LNCaP clone FGC (cell line): Measurements from ENCODE around the gene SGMS1.

Source experiments
- DNase-seq: peaks from one replicate; pipeline ENCODE4 v3.0.0-alpha.2; 2011; ENCODE audit warnings: low read depth
- H3K4me3 ChIP-seq: 2 replicates; pipeline ENCODE4 v1.5.1; 2011; ENCODE audit warnings: mild to moderate bottlenecking, low read depth, low read length, control low read depth
- TF ChIP-seq, protein P1 (sequence below): IDR thresholded peaks from 2 replicates; pipeline ENCODE4 v1.5.1; 2012; ENCODE audit warnings: mild to moderate bottlenecking; ENCODE audit not compliant: control insufficient read depth, insufficient read depth; ENCODE audit errors: extremely low read depth

SGMS1 gene

DNA sequence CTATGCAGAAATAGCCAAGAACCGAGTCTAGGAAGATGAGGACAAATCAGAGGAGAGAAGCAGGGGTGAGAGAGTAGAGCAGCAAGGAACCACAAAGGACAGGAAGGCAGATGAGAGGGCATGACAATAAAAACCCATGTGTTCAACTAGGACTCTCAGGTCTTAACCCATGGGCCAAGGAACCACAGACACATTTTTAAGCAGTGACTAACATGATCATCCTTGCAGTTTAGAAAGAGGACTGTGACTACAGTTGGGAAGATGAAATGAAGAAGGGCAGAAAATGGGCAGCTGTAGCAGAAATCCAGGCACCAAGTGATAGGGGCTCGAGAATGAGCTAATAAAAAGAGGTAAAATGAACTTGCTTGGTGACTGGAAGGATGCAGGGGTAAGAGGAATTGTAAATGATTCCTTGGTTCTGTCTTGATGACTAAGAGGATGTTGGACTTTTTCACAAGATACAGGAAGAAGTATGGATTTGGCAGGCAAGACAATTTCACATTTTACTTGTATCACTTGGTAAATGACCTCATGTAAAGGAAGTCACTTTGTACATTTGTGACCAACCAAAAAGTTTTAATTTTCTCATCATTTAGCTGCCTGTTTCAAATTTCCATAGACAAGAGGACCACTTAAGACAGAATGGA is 22.8 kb downstream of the SGMS1 start:
- no peak overlapping the region for H3K4me3 ChIP-seq
- DNase-seq: no peak
- TF ChIP-seq, protein P1, sequence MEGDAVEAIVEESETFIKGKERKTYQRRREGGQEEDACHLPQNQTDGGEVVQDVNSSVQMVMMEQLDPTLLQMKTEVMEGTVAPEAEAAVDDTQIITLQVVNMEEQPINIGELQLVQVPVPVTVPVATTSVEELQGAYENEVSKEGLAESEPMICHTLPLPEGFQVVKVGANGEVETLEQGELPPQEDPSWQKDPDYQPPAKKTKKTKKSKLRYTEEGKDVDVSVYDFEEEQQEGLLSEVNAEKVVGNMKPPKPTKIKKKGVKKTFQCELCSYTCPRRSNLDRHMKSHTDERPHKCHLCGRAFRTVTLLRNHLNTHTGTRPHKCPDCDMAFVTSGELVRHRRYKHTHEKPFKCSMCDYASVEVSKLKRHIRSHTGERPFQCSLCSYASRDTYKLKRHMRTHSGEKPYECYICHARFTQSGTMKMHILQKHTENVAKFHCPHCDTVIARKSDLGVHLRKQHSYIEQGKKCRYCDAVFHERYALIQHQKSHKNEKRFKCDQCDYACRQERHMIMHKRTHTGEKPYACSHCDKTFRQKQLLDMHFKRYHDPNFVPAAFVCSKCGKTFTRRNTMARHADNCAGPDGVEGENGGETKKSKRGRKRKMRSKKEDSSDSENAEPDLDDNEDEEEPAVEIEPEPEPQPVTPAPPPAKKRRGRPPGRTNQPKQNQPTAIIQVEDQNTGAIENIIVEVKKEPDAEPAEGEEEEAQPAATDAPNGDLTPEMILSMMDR: no peak

DNA sequence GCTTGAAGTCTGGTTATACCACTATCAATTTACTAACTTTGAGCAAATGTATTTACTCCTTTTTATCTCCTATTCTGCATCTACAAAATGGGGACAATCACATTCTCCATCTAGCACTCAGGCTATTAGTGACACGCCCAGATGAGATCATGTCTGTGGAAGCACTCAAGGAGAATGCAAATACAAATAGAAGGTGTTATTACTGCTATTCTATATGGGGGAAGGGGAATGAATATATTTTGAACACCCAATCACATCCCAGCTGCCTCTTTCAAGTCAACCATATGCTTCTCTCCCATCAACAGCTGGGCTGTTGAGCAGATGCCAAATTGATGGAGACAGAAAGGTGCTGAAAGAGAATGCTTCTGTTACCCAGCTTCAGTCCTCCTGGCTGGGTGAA is 23.5 kb downstream of the SGMS1 start:
- TF ChIP-seq, protein P1: no peak
- no peak for DNase-seq
- no peak overlapping the region for H3K4me3 ChIP-seq

DNA sequence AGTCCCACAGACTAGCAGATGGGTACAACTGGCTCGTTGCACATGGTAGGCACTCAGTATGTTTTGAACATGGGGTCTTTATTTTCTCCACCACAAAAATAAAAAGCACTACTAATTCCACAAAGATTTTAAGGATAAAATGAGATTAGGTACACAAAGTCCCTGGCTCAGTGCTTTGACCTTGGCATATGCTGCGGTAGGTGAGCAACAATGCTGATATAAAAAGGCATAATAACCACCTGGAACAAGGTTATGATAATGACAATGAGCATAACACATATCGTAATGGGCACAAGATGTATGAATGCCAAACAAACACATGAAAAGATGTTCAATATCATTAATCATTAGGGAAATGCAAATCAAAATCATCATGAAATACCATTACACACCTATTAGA is 26.9 kb downstream of the SGMS1 start:
- TF ChIP-seq, protein P1: no peak

DNA sequence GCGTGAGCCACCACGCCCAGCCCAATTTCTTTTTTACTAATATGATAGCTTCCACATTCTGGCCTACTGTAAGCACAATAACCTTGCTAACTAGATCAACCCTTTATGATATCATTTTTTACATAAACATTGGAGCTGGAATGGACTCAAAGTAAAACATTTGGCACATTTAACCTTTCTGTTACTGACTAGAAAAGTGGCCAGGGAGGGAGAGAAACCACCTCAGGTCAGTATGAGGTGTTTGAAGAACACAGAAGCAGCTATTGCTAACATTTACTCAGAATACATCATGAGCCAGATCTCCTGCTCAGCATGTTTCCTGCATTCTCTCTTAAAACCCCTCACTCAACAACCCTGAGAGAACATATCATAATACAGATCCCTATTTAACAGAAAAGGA is 27.3 kb downstream of the SGMS1 start:
- no peak for DNase-seq
- TF ChIP-seq, protein P1: no peak
- no peak overlapping the region for H3K4me3 ChIP-seq

More for the DNA sequence above, 26.9 kb downstream of the SGMS1 start:
- H3K4me3 ChIP-seq: no peak overlapping the region
- no peak for DNase-seq

DNA sequence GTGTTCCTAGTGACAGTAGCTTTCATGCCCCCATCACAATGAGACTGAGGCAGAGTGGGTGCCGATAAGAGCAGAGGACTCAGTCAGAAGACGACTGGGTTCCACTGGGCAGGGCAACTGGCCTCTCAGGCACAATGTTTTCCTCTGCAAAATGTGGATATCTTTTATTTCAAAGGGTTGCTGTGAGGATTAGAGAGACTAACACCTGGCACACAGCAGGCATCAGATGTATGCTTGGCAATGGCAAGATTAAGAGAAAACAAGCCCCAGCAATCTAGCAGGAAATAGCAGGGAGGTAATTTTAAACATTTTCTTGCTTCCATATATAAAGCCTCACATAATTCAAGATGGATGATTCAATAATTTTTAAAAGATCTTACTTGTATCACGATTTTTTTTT is 28.0 kb downstream of the SGMS1 start:
- TF ChIP-seq, protein P1: no peak
- H3K4me3 ChIP-seq: no peak overlapping the region
- no peak for DNase-seq

DNA sequence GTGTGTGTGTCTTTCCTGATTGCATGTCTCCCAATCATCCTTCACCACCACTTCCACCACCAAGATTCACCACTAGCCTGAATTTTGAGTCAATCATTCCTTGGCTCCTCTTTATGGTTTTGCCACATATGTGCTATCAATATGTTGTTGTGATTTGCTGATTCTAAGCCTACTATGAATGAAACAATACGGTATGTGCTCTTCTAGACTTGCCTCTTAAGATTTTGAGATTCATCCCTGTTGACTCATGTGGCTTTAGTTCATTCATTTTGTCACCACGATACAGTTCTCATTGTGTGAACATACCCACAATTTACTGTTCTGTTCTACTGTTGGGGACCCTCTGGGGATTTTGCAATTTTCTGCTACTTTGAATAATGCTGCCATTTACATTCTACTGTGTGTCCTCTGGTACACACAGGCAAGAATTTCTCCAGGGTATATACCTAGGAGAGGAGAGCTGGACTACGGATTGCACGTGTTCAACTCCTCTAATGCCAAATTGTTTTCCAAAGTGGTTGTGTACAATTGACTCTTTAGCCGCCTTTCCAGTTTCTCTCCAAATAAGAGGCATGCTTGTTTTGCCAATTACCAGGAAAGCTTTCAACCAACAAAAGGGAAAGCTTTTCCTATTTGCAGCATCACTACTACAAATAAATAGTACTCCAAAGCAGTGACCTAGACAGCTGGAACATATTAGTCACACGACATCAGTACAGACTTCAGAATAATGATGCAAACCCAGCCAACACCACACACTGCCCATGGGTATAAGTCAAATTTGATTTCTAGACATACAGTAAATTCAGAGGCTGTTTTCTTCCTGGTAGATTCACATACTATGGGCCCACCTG is 30.0 kb downstream of the SGMS1 start:
- no peak overlapping the region for H3K4me3 ChIP-seq
- TF ChIP-seq, protein P1: no peak
- DNase-seq: no peak
